ENCODE results near the gene GPX4.
"Not testable (repeated sequence)": the region's sequence is repeated elsewhere in the genome, so short reads cannot be mapped to it uniquely, and the experiment has no call there.

Gene GPX4

GRCh38 chr19:1104311-1105007 lies 665 bp downstream of the GPX4 start:
- no peak for DNase-seq

GRCh38 chr19:1105008-1105872 lies 1.4 kb downstream of the GPX4 start:
- DNase-seq: no peak

GRCh38 chr19:1105873-1106840 lies 2.4 kb downstream of the GPX4 start:
- no peak for DNase-seq

- DNase-seq: no peak
Observed at GRCh38 chr19:1106841-1107660, 3.3 kb downstream of the GPX4 start.

- no peak for DNase-seq
Observed at GRCh38 chr19:1107661-1108261, 4.0 kb downstream of the GPX4 start.

GRCh38 chr19:1108291-1109031 lies 4.7 kb downstream of the GPX4 start:
- no peak for DNase-seq

- DNase-seq: no peak
Observed at GRCh38 chr19:1109032-1109551, 5.3 kb downstream of the GPX4 start.

GRCh38 chr19:1109697-1110671 lies 6.2 kb downstream of the GPX4 start:
- no peak for DNase-seq

- DNase-seq: no peak
Observed at GRCh38 chr19:1110809-1111640, 7.2 kb downstream of the GPX4 start.

GRCh38 chr19:1111641-1112267 lies 8.0 kb downstream of the GPX4 start:
- DNase-seq: no peak

GRCh38 chr19:1112268-1113029 lies 8.7 kb downstream of the GPX4 start:
- no peak for DNase-seq

- DNase-seq: no peak
Observed at GRCh38 chr19:1113030-1113985, 9.5 kb downstream of the GPX4 start.

GRCh38 chr19:1113986-1114483 lies 10.2 kb downstream of the GPX4 start:
- no peak for DNase-seq

- not testable (repeated sequence) for DNase-seq
Observed at GRCh38 chr19:1114728-1115127, 10.9 kb downstream of the GPX4 start.

- DNase-seq: no peak
Observed at GRCh38 chr19:1115646-1116420, 12.0 kb downstream of the GPX4 start.

Measured in SIG-M5 (cell line).